Skin epidermis (tissue), 12 donors: ENCODE data around the gene CKAP2L.
"Not testable (repeated sequence)": the region's sequence is repeated elsewhere in the genome, so short reads cannot be mapped to it uniquely, and the experiment has no call there.

Experiments
- H3K27ac ChIP-seq, 21 experiments: fragments of 200-600 bp; sonication (generic) in 11 of 21; one replicate each; pipeline ENCODE4 v1.5.0; 2020; ENCODE audit warnings: mild to moderate bottlenecking in 3 of 21, inconsistent platforms in 2 of 21, moderate library complexity in 2 of 21
- H3K4me3 ChIP-seq, 7 experiments: fragments of 200-600 bp; sonication (generic) in 2 of 7; one replicate each; pipeline ENCODE4 v1.5.0; 2020; ENCODE audit warnings: inconsistent platforms in 2 of 7, mild to moderate bottlenecking in 2 of 7, moderate library complexity in 1 of 7

Gene CKAP2L

DNA sequence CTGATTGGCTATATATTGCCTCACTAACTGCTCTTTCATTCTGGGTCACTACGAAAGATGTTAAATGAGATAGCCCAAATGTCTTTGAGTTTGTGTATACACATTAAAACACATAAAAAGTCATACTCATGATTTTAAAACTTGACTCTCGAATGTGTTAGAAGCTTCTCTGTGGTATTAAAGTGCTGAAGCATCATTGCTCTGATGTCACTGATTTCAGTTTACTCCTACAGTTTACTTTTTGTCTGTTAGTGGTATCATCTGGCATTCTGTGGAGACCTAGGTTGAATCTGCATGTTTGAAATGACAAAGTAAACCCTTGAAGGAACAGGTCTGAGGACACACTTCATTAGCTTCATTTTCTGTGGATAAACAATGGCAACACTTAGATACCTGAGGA lies 32.9 kb downstream of the CKAP2L start:
- Histone ChIP-seq H3K4me3 (no peak overlapping the region), H3K27ac (no peak overlapping the region)

DNA sequence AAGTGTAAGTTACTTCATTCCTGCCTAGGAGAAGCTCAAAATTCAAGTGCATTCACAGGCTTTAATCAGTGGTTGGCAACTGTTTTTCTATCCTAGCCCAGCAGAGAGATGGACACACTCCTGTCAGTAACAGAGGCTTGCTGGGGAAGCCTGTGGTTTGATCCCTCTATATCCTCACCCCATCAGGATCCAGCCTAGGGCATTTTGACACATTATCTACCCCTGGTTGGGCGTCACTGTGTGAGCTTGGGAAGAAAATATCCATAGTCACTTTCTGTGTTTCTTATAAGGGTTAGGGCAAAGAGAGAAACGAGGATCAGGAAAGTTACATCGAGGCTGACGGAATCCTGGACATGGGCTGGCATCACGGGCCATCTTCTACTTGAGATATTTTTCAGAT lies 33.6 kb downstream of the CKAP2L start:
- H3K4me3 ChIP-seq = no peak overlapping the region
- H3K27ac ChIP-seq = no peak overlapping the region

DNA sequence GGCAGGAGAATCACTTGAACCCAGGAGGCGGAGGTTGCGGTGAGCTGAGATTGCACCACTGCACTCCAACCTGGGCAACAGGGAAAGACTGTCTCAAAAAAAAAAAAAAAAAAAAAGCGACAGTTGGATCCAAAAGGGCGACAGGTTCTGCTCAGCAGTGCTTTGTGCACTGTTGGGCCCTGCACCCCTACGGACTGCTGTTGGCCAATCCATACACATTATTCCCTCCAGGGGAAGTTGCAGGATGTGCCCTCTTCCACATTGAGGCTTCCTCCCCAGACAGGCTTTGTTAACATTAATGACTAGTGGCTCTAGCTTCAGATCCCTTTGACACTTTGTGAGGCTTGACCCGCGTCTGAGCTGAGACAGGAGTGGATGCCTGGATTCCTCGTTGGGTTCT lies 34.2 kb downstream of the CKAP2L start:
- Histone ChIP-seq H3K4me3 (no peak overlapping the region), H3K27ac (no peak overlapping the region)

DNA sequence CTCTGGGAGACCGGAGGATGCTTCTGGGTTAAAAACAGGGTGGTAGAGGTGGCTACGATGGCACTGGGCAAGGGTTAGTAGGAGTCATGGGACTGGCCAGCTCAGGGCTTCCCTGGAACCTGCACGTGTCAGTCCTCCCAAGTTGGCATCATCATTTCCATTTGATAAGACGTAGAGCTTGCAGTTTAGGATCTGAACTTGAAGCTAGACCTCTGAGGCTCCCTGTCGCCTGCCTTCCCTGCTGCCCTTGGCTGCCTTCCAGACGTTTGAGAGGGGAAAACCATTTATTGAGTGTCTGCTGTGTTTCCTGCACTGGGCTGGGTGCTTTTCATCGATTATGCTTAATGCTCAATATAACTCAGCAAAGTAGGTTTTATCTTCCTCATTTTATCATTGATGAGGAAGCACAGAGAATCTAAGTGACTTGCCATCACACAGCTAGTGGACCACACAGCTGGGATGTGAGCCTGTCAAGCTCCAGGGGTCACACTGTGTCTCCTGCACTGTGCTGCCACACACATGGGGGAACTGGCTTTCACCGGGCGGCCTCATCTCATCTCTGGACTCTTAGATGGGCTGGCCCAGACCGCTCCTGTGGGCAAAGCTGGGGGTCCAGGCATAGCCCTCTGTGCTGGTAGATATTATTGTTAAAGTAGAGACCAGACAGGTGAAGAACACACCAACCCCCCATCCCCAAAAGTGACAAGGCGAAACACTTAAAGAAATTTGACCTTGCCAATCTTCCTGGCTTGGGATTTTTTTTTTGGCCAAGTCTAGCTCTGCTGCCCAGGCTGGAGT lies 35.8 kb downstream of the CKAP2L start:
- Histone ChIP-seq H3K27ac (no peak overlapping the region), H3K4me3 (no peak overlapping the region)

DNA sequence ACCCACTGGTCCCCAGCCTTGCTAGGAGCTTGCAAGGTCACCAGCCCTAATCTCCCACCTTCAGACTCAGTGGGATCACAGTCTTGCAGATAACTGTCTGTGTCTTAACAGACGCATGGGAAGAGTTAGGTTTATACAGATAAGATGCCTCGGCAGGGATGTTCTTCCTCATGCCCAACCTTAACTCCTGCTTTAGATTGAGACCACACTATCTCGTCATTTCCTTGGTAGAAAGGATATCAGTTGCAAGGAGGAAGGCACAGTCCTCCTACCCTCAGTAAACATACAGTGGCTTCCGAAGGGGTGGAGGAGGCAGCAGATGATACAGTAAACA lies 36.4 kb downstream of the CKAP2L start:
- no peak overlapping the region for H3K27ac ChIP-seq
- H3K4me3 ChIP-seq = no peak overlapping the region

DNA sequence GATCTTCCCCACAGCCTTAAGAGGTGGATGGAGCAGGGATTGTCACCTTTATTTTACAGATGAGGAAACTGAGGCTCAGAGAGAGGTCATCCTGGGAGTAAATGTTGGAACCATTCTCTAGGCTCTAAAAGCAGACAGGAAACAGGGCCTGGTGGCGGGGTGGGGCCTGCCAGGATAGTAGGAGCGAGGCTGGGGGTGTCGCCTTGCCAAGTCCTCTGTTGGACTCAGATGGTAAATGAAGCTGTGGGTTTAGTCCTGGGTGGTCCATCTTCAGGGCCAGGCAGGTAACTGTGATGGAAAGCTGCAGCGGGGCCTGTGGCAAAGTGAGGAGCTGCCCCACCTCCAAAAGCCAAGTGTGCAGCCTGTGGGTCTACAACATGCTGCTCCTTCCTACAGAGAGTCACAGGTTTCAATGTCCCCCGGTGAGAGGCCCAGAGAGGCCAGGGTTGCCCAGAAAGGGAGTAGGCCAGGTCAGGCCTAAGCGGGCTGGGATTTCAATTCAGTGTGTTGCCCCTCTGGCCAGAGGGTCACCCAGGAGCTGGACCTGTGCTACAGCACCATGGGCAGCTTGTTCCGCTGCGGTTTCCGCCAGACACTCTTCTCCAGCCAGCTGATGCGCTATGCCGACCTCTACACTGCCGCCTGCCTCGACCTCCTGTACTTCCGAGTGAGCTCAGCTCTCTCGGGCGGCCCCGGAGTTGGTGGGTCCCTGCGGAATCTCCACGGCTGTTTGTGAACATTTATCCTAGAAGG lies 37.0 kb downstream of the CKAP2L start:
- no peak overlapping the region for H3K4me3 ChIP-seq
- no peak overlapping the region for H3K27ac ChIP-seq

DNA sequence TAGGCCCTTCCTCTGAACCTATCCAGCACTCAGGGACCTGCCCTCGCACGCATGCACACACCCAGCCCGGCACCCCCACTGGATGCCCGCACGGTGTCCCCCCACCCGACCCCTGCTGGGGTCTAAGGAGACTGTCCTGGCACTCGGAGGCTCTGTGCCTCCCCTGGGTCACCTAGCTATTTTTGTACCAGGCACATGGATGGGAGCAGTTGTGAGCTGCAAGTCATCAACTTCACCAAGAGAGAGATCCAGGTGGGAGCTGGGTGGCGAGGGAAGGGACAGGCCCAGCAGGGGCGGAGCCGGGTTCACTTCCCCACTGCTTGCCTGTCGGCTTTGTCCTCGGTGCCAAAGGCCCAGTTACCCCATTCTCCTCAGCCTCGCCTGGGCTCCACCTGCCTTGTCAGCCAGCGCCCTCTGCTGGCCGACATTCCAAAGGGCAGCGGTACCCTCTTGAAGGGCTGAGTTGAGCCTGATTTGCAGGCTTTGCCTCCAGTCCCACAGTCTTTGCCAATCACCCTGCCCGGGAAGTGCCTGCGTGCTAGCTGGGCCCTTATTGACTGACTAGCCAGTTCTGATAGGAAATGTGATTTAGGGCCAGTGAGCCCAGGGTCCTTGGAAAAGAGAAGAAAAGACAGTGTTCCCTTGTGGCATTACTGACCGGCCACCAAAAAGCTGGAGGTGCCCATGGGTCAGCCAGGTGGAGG lies 37.8 kb downstream of the CKAP2L start:
- Histone ChIP-seq H3K27ac (peak overlapping the region in 3 of 21 experiments; percentile 21 to 46 (median 29)), H3K4me3 (no peak overlapping the region)

DNA sequence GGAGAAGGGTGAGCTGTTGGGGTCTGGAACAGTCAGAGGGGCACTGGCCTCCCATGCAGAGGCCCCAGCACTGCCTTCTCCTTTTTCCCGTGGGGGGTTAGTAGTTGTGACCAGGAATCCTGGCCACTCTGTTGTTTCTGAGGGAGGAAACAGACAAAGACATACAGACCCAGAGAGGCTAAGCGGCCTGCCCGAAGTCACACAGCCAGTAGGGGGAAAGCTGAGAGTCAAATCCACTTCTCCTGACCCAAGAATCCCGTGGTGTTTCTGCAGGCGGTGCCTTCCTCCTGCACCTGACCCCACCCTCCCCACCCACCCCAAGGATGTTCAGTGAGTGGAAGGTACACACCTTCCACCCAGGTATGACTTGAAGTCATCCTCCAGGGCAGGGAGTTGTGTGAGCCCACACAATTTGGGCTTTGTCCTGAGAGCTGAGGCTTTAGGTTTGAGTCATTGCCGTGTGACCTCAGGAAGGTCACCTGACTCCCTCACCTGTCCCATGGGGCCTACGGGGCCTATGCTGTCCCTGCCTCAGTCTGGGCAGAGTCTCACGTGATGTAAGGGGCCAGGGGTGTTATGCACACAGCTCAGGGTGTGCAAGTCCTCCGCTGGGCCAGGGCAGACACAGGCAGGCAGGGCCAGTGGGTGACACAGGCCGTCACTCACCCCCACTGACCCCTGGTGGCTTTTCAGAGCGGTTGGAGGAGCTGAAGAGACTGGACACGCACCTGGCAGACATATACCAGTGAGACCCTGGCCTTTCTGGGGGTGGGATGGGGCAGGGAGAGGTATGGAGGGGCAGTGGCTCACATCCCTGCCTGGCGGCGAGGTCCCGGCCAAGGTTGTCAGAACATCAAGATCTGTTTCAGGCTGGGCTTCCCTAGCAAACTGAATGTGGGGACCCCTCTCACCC lies 38.6 kb downstream of the CKAP2L start:
- peak overlapping the region in 2 of 21 experiments; percentile 29 to 46 for H3K27ac ChIP-seq
- H3K4me3 ChIP-seq = no peak overlapping the region

DNA sequence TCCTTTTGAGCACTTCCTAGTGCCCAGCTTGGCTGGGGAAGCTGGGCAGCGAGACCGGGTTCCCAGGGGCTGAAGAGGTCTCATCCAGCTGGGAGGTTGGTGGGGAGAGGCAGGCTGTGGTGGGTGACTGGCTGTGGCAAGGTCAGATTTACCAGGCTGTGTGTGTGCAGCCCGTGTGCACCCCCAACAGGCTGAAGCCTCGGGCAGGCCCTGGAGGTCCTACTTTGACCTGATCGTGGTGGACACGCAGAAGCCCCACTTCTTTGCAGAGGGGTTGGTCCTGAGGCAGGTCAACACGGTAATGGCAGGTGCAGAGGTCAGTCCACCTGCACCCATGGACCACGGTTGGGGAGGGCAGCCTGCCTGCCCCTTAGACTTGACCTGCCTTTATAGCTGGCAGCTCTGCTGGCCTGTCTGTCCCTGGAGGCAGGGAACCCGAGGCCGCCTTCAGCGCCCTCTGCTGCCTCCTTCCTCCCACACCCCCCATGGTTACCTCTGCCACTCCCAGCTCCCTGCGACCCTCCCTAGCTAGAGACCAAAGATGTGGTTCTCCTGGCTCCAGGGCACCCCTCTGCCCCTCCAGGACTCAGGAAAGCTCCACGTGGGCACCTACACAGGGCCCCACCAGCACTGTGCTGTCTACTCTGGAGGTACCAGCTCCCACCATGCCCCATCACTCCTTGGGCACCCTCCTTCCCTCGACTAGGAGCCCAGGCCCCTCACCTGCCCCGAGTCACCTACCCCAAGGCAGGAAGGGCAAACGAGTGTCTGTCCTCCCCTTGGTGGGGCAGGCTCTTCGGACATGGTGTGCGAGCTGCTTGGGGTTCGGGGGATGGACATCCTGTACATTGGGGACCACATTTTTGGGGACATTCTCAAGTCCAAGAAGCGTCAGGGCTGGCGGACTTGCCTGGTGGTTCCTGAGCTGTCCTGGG lies 39.6 kb downstream of the CKAP2L start:
- no peak overlapping the region for H3K4me3 ChIP-seq
- no peak overlapping the region for H3K27ac ChIP-seq

DNA sequence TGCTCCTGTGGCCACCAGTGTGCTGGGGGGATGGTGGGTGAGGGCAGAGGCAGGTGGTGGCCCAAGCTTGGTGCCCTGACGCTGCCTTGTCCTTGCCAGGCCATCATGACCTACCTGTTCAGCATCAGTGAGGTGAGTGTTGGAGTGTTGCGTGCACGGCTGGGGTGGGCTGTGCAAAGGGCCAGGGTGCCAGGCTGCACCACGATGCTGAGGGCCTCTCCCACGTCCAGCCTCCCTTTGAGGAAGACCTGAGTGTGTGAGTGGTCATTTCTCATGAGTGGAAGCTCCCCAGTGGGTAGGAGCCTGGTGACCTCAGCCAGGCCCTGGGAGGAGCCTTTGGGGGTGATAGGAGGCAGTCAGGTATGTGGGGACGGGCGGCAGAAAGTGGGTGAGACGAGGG lies 40.4 kb downstream of the CKAP2L start:
- H3K27ac ChIP-seq = no peak overlapping the region
- no peak overlapping the region for H3K4me3 ChIP-seq

DNA sequence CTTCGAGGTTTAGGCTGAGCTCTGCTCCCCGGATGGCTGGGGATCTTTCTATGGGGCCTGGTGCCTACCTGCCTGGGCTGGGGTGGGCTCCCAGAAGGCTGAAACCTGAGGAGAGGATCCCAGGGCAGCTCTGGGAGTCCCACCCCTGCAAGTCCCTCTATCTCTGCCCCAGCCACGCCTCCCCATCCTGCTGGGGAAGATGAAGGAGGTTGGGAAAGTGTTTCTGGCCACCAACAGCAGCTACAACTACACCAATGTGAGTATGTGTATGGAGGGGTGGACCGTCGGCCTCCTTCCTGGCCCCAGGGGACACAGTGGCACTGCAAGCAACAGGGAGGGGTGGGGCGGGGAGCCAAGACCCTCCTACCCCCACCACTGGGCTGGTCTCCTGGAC lies 40.9 kb downstream of the CKAP2L start:
- no peak overlapping the region for H3K4me3 ChIP-seq
- no peak overlapping the region for H3K27ac ChIP-seq

DNA sequence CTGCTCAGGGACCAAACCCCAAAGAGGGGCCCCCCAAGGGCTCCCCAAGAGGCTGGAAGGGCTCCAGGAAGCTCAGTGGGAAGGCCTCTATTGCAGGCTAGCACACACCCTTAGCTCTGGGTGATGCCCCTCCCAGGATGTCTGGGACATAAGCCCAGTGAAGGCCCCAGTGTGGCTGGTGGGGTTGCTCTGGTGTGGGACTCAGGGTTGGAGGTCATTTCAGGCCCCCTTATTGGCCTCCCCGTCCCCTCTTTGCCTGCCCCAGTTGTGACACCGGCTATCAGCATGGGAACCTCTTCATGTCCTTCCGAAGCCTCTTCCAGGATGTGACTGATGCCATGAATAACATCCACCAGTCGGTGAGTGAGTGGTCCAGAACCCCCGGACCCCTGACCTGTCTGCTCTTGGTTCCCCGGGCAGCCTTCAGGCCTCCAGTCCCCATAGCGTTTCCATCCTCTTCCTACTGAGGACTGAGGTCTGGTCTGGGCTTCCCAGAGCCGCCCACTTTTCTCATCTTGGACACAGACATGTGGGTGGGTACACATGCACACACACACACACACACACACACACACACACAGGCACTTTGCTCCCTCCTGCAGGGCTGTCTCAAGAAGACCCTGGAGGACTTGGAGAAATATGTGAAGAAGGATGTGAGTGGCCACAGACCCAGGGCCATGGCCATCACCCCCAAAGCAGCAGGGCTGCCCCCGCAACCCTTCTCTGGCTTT lies 41.4 kb downstream of the CKAP2L start:
- Histone ChIP-seq H3K4me3 (no peak overlapping the region), H3K27ac (no peak overlapping the region)

DNA sequence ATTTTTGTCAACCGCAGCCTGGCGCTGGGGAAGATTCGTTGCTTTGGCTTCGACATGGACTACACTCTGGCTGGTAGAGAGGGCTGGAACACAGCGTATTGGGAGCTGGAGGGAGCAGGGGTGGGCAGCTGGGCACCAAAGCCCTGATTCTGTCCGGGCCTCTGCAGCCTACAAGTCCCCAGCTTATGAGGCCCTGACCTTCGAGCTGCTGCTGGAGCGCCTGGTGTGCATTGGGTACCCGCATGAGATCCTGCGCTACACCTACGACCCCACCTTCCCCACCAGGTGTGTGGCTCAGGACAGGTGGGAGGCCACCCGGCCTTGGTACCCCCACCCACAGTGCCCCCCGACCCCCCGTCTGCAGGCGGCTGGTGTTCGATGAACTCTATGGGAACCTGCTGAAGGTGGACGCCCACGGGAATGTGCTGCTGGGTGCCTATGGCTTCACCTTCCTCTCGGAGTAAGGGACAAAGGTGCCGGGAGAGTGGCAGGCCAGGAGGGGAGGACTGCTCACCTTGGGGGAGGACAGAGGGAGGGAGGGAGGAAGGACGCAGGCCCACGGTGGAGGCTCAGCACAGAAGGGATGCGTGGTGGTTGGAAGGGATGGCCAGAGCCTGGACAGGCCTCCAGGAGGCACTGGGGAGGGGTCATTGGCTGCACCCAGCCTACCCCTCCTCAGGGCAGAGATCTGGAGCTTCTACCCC lies 42.4 kb downstream of the CKAP2L start:
- no peak overlapping the region for H3K4me3 ChIP-seq
- no peak overlapping the region for H3K27ac ChIP-seq

DNA sequence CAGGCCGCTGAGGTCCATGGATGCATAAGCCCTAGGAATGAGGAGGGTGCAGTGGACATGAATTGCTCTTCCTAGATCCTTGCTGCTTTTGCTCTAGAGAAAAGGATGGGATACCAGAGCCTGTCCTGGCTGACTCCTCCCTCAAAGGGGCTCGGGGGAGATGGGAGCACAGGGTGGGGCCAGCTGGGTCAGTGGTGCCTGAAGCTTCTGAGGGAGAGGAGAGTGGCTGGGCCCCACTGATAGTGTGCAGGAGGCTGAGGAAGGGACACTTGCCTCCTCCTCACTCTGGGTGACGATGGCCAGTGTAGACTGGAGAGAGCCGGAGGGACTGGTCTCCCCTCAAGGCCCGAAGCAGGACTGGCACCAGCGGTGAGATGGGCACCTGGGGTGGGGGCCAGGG lies 43.6 kb downstream of the CKAP2L start, which contains the start of gene NT5DC4:
TSS of gene NT5DC4 (plus strand) at position 236 of the 400 bp plus-strand sequence. CDS start at position 296, 60 bp downstream.
- Histone ChIP-seq H3K4me3 (no peak within 1 kb of the TSS), H3K27ac (no peak within 1 kb of the TSS)

DNA sequence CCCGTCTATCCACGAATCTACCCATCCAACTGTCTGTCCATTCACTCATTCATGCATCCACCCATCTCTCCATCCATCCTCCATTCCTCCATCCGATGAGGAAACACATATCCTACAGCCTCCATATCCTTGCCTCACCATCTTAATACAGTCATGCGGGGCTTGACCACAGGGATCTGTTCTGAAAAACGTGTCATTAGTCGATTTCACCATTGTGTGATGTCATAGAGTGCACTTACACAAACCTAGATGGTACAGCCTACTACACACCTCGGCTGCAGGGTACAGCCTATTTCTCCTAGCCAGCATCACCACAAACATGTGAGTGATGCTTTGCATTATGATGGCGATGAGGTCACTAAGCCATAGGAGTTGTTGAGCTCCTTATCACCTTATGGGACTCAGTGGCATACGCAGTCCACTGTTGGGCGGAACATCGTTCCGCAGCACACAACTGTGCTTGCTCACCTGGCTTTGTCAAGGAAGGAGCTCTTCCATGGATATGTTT lies 45.5 kb downstream of the CKAP2L start:
- H3K27ac ChIP-seq = no peak overlapping the region
- H3K4me3 ChIP-seq = no peak overlapping the region

DNA sequence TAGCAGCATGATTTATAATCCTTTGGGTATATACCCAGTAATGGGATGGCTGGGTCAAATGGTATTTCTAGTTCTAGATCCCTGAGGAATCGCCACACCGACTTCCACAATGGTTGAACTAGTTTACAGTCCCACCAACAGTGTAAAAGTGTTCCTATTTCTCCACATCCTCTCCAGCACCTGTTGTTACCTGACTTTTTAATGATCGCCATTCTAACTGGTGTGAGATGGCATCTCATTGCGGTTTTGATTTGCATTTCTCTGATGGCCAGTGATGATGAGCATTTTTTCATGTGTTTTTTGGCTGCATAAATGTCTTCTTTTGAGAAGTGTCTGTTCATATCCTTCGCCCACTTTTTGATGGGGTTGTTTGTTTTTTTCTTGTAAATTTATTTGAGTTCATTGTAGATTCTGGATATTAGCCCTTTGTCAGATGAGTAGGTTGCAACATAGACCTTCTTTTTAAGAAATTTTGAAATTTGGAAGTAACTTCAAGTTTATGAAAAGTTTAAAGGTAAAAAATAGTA lies 47.5 kb downstream of the CKAP2L start:
- not testable (repeated sequence) for H3K4me3 ChIP-seq, H3K27ac ChIP-seq

DNA sequence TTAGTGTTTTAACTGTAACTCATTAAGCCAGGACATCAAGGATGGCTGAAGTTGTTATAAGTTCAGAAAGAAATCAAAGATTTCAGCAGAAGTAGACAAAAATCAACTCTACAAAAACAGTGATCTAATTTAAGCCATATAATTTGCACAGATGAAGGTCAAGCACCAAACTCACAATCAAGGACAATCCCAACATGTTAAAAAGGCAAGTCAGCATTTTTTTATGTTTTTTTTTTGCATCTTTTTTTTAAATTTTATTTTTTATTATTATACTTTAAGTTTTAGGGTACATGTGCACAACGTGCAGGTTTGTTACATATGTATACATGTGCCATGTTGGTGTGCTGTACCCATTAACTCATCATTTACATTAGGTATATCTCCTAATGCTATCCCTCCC lies 48.3 kb downstream of the CKAP2L start:
- H3K27ac ChIP-seq, H3K4me3 ChIP-seq: not testable (repeated sequence)
